ENCODE measurements around the gene EML1. TPM values are rescaled to one million over a fixed set of nuclear protein-coding genes. Genes with fewer than 3 reads are reported as not detected.

Gene EML1
- total RNA-seq, 1 donor from 2014 or later, result 46.9 TPM

DNA sequence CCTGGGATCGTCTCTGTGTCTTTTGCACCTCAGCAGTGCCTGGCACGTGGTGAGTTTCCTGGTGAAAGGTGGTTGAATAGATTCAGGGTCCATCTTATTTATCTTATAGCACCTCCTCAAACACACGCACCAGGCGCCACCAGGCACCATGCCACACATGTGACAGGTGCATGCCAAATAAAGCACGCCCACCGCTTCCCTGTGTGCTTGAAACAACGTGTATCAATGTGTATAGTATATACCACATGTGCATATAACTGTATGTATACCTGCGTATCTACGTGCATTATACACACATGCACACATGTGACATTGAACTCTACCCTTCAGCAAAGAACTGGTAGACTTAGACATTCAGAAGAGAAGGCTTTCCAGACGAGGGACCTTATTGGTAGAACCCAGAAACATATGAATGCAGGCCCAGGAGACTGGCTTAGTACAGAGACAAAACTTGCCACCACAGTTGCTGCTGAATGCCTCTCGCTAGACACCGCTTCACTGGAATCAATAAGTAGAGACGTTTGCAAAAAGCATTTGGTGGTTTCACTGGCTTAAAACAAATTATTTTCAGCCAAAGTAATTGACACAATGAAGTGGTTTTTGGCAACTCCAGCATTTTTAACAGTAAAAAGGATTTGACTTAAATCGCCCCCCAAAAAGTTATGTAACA is 10.0 kb downstream of the EML1 start:
- no peak for DNase-seq (ENCODE audit: low spot score)

DNA sequence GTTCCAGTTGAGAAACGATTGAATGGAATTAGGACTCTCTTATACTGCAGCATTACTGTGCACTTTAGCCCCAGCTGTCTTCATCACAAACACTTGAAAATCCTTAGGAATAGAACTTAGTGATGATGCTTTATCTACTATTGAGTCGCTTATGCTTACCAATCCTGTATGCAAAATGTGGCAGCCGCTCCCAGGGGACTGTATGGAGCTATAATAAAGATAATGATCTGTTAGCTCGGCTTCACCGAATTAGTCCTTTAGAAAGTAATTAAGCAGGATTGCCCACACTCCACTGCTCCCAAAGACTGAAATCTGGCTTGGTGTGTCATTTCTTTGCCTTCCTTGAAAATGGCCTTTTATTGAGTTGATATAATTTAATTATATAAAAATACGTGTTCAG is 10.6 kb downstream of the EML1 start:
- DNase-seq (ENCODE audit: low spot score), result no peak

DNA sequence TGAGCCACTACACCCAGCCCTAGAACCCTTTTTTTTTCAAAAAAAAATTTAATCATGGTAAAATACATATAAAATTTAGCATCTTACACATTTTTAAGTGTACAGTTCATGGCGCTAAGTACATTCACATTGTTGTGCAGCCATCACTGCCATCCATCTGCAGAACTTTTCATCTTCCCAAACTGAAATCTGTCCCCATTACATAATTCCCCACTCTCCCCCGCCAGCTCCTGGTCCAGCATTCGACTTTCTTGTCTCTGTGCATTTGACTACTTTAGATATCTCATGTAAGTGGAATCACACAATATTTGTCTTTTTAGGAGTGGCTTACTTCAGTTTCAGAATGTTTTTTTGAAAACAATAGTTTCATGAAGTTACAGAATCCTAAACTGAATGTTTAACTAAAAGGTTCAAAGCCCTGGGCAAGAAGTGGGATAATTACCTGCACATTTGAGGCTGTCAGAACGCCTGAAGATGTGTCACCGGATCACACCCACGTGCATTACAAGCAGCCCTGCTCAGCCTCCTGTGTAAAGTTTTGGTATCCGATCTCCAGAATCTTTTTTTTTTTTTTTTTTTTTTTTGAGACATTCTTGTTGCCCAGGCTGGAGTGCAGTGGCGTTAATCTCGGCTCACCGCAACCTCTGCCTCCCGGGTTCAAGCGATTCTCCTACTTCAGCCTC is 12.7 kb downstream of the EML1 start:
- no peak for DNase-seq (ENCODE audit: low spot score)

DNA sequence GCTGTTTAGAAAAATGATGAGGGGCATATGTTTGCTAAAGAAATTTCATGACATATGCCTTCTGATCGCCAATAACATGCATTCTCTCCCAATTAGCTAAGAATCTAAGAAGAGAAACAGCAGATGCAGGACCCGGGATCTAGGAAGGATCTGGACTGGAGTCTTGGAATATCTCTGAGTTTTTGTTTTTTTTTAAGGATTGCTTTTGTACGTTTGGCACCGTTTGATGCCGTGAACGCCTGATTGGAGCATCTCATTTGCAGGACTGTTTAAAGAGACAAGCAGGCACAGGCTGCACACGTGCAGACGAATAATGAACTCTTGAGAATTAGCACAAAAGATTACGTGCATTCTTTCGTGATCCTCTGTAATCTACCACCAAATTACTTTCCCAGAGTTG is 13.6 kb downstream of the EML1 start:
- DNase-seq (ENCODE audit: low spot score), result peak; percentile 88

DNA sequence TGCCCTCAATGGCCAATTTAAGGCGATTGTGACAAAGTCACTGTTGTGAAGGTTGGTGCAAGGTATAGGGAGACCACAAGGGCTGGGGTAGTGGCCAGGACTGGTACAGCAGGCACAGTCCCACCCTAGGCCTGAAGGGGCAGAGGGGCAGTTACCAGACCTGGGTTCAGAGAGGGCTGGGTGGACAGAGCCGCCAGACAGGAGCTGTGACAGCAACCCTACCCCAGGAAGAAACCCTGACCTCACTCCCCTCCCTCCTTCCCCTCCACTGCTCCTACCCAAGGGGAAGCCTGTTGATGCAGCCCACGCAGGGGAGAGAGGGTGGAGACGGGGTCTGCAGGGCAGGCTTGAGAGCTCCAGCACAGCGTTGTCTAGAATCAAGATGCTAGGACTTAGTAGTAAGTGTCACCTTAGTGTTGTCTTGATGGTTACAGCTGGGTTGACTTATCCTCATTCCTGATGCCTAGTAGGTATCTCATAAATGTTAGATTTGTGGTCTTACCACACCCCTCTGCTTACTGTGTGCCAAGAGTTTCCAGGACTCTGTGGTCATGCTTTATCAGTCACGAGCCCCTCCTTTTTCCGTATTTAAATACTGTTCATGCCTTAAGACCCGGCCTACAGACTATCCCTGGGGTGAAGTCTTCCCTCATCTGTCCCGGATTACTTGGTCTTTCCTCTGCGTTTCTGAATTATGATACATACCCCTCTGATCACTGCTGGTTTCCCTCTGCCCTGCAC is 14.4 kb downstream of the EML1 start:
- DNase-seq (ENCODE audit: low spot score), result peak; percentile 96

DNA sequence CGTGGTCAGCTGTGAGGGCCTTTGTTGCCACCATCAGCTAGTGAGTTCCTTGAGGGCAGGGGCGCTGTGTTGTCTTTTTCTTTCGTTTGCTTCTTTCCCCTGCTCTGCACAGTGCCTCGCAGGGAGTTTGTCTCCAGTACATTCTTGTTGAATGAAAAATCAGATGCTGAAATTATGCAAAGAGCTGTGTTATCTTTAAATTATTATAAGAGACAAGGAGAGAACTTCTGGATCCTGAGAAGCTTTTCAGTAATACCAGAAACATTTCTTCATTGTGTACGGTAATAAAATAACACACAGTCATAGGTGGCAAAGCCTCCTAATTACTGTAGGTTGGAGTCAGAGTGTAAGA is 14.9 kb downstream of the EML1 start:
- no peak for DNase-seq (ENCODE audit: low spot score)

DNA sequence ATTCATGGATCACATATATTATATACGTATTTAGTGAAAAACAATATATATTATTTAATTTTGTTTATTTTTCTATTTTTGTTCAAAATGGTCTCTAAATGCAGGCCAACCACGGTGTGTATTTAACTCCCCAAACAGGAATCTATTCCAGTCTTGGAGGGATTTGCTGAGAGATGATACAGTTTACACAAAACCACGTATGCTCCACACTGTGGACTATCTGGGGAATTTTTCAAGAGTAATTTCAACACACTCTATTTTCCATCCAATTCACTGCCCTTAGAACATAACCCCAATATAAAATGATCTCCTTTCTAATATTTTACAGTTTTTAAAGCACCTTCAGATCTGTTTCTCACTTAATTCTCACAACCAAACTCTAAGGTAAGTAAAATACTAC is 15.3 kb downstream of the EML1 start:
- peak; percentile 77 for DNase-seq (ENCODE audit: low spot score)

DNA sequence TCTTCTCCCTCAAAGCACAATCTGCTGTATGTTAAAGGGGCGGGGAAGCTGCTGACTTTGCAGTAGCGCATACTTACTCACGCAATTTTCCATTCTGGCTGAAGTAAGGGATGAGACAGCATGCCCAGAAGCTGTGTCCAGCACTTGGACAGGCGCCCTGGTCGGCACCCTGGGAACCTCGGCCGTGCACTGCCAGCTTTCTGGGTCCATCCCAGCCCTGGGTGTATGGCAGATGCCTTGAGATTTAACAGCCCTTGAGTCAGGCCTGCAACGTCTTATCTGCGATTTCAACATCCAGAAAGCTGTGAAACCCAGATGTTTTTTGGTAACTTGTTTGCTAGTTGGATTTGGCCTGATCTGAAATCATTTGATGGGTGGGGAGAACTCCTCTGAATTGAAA is 16.1 kb downstream of the EML1 start:
- peak; percentile 93 for DNase-seq (ENCODE audit: low spot score)

DNA sequence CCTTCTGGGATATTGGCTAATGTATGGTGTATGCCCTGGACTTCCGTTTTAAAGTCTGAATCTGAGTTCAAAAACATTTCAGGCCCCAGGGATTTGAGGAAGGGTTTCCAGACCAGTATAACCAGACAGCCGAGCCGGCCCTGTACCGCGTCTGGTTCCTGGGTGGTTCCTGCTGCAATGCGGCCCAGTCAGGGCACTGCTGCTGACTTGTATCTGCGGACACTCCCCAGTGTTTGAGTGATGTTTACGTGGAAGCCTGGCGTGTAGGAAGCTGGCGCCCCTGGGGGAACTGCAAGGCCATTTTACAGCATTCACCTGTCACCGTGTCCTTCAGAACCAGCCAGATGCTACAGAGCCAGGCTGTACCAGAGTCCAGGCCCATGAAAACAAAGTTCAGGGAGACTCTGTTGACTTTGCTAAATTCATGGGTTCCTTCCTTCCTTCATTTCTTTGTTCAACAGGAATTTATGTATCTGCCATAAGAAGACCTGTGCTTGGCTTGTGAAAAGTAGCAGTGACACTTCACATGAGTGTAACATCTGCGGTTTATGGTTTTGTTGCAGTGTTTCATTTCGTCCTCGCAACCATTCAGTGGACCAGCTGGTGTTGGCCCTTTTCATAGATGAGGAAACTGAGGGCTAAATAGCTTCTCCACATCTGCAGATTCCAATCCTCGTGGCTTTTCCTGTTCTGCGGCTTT is 16.8 kb downstream of the EML1 start:
- DNase-seq (ENCODE audit: low spot score), result peak; percentile 89

DNA sequence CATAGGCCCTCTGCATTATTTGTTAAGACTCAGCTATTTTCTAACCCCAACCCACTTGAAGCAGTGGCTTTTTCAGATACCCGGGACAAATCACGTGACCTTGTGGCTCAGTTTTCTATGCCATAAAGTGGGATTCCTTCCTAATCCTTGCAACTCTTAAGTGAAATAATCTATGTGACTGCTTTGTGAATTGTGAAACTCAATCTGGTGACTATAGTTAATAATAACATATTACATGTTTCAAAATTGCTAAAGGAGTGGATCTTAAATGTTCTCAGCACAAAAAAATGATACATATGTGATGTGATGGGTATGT is 17.3 kb downstream of the EML1 start:
- peak; percentile 62 for DNase-seq (ENCODE audit: low spot score)

DNA sequence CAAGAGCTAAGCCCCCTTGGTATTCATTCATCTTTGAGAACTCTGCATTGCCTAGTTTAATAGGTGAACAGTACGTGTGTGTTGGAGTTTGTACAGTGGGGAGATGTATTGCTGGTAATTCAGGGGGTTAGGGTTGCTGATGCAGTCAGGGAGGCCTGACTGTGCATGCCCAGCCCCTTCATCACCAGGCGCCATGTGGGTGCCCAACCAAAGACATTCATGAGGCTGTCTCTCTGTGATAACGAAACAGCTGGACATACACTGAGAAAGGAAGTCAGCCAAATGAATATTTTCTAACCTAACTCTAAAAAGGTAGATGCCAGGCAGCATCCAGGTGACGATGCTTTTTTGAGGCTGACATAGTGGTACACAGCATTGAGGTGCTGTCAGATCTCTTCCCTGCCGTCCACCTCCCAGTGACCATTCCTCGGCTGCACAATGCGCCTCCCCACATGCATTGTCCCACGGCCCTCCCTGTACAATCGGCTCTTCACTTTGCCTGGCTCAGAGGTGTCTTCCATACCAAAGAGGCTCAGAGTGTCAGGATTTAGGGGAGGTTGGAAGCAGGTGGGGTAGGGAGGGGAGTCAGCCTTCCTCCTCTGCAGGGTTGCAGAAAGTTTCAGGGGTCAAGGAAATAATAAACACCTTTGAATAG is 19.0 kb downstream of the EML1 start:
- no peak for DNase-seq (ENCODE audit: low spot score)

DNA sequence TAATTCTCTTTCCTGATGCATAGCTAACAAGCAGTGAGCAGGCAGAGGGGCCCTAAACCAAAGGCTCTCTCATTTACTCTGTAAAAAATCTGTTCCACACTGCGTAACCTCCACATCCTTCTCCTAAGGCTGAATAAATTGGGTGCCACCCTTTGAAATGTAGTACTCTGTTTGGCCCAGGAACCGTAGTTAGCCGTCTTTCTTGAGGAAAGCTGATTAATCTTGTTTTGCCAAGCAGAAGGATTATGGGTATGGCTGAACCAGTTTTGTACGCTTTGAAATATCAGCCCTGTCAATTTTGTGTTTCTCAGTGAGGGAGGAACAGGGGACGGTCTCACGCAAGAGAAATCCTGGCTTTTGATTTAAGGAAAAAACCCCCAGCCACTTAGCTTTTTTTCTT is 19.7 kb downstream of the EML1 start:
- DNase-seq (ENCODE audit: low spot score), result no peak

DNA sequence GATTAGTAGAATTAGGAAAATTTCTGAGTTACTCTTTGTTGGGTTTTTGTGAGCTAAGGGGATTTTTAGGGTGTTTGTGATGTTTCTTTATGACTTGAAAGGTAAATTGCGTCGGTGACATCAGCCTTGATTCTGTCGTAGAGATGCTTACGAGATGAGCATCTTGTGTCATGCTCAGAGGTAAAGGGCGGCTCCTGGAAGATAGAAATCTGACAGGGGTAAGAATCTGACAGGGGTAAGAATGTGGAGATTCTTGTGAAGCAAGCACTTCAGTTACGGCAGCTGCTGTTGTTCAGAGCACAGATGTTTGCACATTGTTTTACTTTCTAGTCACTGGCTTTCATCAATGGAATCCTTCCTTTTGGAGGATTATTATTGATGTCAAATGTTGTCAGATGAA is 22.5 kb downstream of the EML1 start:
- no peak for DNase-seq (ENCODE audit: low spot score)

DNA sequence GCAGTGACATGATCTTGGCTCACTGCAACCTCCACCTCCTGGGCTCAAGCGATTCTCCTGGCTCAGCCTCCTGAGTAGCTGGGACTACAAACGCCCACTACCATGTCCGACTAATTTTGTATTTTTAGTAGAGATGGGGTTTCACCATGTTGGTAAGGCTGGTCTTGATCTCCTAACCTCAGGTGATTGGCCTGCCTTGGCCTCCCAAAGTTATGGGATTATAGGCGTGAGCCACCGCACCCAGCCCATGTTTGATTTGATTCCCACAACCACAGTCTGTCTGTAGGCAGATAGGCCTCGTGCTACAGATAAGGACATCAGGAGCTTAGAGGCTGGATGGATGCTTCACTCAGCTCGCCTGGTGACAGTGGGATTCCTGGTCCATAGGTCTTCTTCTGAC is 23.0 kb downstream of the EML1 start:
- DNase-seq (ENCODE audit: low spot score), result no peak

DNA sequence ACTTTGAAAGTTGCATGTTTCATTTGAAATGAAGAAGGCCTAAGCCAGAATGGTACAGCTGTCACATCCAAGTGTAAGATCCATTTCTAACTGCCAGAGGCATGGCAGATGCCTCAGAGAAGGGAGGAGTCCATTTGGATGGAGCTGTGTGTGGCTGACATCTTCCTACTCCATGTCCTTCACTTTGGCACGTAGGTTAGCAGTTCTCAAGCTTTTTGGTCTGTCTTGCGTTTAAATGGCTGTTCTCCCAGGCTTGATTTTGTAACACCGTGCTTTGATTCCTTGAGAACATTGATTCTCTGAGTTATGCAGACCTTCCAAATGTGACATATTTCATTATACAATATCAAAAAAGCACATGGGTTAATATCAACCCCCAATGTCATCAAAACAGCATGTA is 23.4 kb downstream of the EML1 start:
- no peak for DNase-seq (ENCODE audit: low spot score)

DNA sequence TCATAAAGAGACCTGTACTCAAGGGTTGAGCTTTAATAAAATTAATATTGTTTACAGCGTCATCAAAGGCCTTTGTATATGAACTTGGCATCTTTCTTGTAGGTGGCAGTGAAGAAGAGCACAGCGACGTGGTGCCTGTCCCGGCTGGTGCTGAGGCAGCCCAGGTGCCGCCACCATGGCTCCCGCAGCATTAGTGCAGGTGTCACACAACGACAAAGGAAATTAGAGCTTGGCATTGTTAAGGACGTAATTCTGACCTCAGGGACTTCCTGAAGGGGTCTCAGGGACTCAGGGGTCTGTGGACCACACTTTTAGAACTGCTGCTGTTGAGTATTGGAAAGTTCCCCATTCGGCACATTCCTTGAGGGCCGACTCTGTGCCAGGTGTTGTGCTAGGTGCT is 24.1 kb downstream of the EML1 start:
- DNase-seq (ENCODE audit: low spot score), result no peak

DNA sequence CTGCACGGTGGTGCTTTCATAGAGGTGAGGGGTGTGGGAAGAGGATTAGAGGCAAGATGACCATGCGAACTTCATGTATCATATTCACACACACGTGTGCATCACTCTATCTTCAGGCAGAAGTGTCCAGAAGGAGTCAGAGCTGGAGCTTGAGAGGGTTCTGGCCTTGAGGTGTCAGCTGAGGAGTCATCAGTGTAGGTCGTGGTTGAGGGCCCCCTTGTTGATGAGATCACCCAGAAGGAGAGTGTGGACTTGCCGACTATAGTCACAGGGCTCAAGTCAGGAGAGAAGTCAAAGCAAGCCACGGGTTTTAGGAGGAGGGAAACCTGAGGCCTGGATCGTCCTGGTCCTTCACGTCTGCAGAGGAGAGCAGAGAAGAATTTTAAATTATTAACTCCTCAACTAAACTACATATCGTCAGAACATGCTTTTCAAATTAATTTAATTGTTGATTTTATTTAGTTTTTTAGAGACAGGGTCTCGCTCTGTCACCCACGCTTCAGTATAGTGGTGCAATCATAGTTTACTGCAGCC is 25.4 kb downstream of the EML1 start:
- DNase-seq (ENCODE audit: low spot score), result no peak

DNA sequence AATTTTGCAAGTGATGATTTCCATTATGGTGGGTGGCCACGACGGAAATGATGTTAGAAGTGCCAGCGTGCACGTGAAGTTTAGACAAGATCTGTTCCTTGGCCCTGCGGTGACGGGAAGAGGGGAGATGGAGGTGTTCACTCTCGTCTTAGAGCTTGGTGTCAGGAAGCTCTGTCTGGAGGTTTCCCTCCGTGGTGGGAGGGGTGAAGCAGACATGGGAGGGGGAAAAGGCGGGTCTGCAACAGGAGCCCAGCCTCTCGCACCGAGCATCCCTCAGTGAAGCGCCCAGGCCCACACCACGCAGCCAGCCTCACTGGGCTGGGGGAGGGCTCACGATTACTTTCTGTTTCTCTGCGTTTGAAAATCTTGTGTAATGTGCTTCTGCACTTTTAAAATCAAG is 26.3 kb downstream of the EML1 start:
- DNase-seq (ENCODE audit: low spot score), result peak; percentile 50

DNA sequence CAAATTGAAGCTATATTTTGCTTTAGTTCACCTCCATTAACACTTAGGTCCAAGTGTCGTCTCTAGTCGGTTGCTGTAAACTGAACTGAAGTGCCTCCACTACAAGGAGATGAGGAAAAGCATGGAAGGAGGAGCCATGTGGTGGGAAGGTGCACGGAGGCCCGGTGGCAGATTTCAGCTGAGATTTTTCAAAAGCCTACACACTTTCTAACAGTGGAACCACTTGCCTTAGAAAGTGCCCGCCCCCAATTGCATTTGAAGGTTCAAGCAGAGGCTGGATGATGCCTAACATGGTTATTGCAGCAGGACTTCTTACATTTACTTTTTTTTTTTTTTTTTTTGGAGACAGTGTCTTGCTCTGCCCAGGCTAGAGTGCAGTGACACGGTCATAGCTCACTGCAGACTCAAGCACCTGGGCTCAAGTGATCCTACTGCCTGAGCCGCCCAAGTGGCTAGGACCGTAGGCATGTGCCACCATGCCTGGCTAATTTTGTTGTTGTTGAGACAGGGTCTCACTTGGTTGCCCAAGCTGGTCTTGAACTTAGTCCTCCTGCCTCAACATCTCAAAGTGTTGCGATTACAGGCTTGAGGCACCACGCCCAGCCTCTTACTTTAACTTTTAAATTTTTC is 27.6 kb downstream of the EML1 start:
- no peak for DNase-seq (ENCODE audit: low spot score)

DNA sequence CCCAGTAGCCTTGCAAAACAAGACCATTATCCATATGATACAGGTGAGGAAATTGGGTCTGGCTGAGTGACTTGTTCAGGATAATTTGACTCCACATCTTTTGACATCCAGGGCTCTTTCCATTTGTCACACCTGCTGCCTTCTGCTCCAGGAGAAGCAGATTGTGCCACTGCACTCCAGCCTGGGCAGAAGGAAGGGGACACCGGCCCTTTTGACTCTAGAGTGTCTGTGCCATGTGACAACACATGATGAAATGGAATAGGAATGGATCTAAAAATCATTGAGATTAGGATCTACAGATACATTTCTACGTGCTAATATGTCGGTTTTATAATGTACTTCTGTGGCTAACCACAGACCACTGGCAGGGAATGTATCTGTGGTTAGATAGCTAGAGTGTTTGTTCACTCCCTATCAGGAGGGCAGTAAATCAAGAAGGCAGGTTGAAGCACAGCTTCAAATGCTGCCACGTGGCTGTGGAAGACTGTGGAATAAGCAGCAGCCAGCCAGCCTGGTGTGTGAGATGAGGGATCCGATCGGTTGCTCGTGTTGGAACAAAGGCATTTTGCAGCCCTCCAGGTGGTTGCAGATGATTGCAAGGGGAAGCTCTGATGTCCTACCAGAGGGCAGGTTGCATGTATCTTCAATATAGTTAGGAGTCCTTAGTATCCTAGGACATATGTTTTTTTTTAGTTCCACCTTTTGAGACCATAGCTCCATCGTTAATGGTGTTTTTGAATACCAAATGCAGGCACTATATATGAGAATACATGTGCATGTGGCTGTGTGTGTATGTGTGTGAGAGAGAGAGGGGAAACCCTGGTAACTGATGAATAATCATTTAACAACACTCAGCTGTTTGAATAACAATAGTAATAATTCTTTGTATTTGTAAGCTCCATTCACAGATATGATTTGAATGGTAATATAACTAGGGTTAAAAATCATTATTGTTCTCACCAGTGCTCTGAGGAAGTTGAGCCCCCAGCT is 28.6 kb downstream of the EML1 start:
- peak; percentile 89 for DNase-seq (ENCODE audit: low spot score)
